ENCODE data around the gene QARS1. TPM values are rescaled to one million over a fixed set of nuclear protein-coding genes. Genes with fewer than 3 reads are reported as not detected.

The QARS1 gene
- total RNA-seq, 1 donor from 2014 or later, result 232 TPM

GRCh38 chr3:49093853-49094767 lies 10.4 kb downstream of the QARS1 start, which contains the start of gene QRICH1:
TSS of gene QRICH1 (minus strand) at chr3:49094071. CDS start at chr3:49077017, 17,054 bp downstream.
- H3K27me3 ChIP-seq (ENCODE audit: control insufficient read depth, insufficient read depth, low read length), result no peaks in the 10 kb centered on the region
- DNase-seq (ENCODE audit: low read depth) (peak; percentile 96), FAIRE-seq (no peak)
- peak; percentile 68 for TF ChIP-seq CTCF (IDR thresholded peaks at IDR 0.05; ENCODE audit: insufficient read depth, low read length, severe bottlenecking)
- peaks cover 12% of the 10 kb centered on the region for H3K36me3 ChIP-seq (ENCODE audit: control insufficient read depth, insufficient read depth, low read length)
- peak within 1 kb of the TSS; percentile 96 for H3K4me3 ChIP-seq (ENCODE audit: low read depth, low read length)

GRCh38 chr3:49092938-49093852 lies 11.4 kb downstream of the QARS1 start:
- FAIRE-seq (no peak), DNase-seq (ENCODE audit: low read depth) (peak; percentile 77)
- Histone ChIP-seq H3K27me3 (ENCODE audit: control insufficient read depth, insufficient read depth, low read length) (no peaks in the 10 kb centered on the region), H3K4me3 (ENCODE audit: low read depth, low read length) (peak overlapping the region; percentile 96), H3K36me3 (ENCODE audit: control insufficient read depth, insufficient read depth, low read length) (peaks cover 8% of the 10 kb centered on the region)
- no peak for TF ChIP-seq CTCF (IDR thresholded peaks at IDR 0.05; ENCODE audit: insufficient read depth, low read length, severe bottlenecking)

GRCh38 chr3:49081429-49081828 lies 23.1 kb downstream of the QARS1 start:
- Histone ChIP-seq H3K36me3 (ENCODE audit: control insufficient read depth, insufficient read depth, low read length) (peaks cover 3% of the 10 kb centered on the region), H3K4me3 (ENCODE audit: low read depth, low read length) (no peak overlapping the region), H3K27me3 (ENCODE audit: control insufficient read depth, insufficient read depth, low read length) (no peaks in the 10 kb centered on the region)
- DNase-seq (ENCODE audit: low read depth), result peak; percentile 42
- FAIRE-seq, result no peak
- no peak for TF ChIP-seq CTCF (IDR thresholded peaks at IDR 0.05; ENCODE audit: insufficient read depth, low read length, severe bottlenecking)

- H3K4me3 ChIP-seq (ENCODE audit: low read depth, low read length), result no peak overlapping the region
- no peak for TF ChIP-seq CTCF (IDR thresholded peaks at IDR 0.05; ENCODE audit: insufficient read depth, low read length, severe bottlenecking)
- peaks cover 8% of the 10 kb centered on the region for H3K36me3 ChIP-seq (ENCODE audit: control insufficient read depth, insufficient read depth, low read length)
- H3K27me3 ChIP-seq (ENCODE audit: control insufficient read depth, insufficient read depth, low read length), result no peaks in the 10 kb centered on the region
- FAIRE-seq (no peak), DNase-seq (ENCODE audit: low read depth) (no peak)
These were observed 25.3 kb downstream of the QARS1 start for GRCh38 chr3:49079270-49079669.

GRCh38 chr3:49076646-49077045 lies 27.9 kb downstream of the QARS1 start:
- TF ChIP-seq CTCF (IDR thresholded peaks at IDR 0.05; ENCODE audit: insufficient read depth, low read length, severe bottlenecking), result no peak
- FAIRE-seq, result no peak
- peak; percentile 33 for DNase-seq (ENCODE audit: low read depth)
- Histone ChIP-seq H3K4me3 (ENCODE audit: low read depth, low read length) (no peak overlapping the region), H3K27me3 (ENCODE audit: control insufficient read depth, insufficient read depth, low read length) (no peaks in the 10 kb centered on the region), H3K36me3 (ENCODE audit: control insufficient read depth, insufficient read depth, low read length) (peaks cover 8% of the 10 kb centered on the region)

Data from bronchial epithelial cell (primary cell).